CD4-positive, alpha-beta T cell (primary cell): ENCODE measurements around the gene SYTL1. TPM values are rescaled to one million over a fixed set of nuclear protein-coding genes. Genes with fewer than 3 reads are reported as not detected.
"Not testable (repeated sequence)": the region's sequence is repeated elsewhere in the genome, so short reads cannot be mapped to it uniquely, and the experiment has no call there.

Experiments used
- ATAC-seq: fragments of 200-7000 bp; cut with Tn5 transposase; one replicate; pipeline ENCODE4 v1.10.0; 2022; ENCODE audit warnings: mild to moderate bottlenecking; ENCODE audit not compliant: poor library complexity
- CTCF ChIA-PET: fragments of 350-600 bp; sonication (Branson Sonifier 250); formaldehyde crosslinking; loops from one replicate; lab custom pipeline; 2021; ENCODE audit warnings: antibody characterized with exemption, inconsistent platforms; lab: Charles Lee
- POLR2A ChIA-PET: fragments of 350-600 bp; sonication (Branson Sonifier 250); formaldehyde crosslinking; loops from one replicate; lab custom pipeline; 2021; ENCODE audit warnings: antibody characterized with exemption, inconsistent platforms; lab: Charles Lee
- DNase-seq, 14 experiments: peaks; one replicate each; pipeline ENCODE4 v3.0.0-alpha.2; 2013 to 2020; ENCODE audit warnings: mixed read lengths in 2 of 14
- H3K27ac ChIP-seq, 2 donors: one replicate each; pipeline versions ENCODE4 v1.5.1 to v1.7.0; 2013; ENCODE audit warnings: low read length in 2 of 2, low read depth in 1 of 2, mild to moderate bottlenecking in 1 of 2
- H3K27me3 ChIP-seq, 2 experiments: 1 replicate in 1 of 2; 2 replicates in 1 of 2; pipeline versions ENCODE4 v1.6.1 to v1.7.0; 2013; ENCODE audit warnings: low read length in 2 of 2, control low read depth in 1 of 2, mild to moderate bottlenecking in 1 of 2, moderate library complexity in 1 of 2; ENCODE audit not compliant: insufficient read depth in 2 of 2, control insufficient read depth in 1 of 2
- H3K36me3 ChIP-seq: one replicate; pipeline ENCODE4 v1.6.1; 2013; ENCODE audit warnings: low read length, control low read depth; ENCODE audit not compliant: insufficient read depth
- H3K4me1 ChIP-seq: one replicate; pipeline ENCODE4 v1.6.1; 2013; ENCODE audit warnings: low read length, control low read depth; ENCODE audit not compliant: insufficient read depth
- H3K4me3 ChIP-seq: one replicate; pipeline ENCODE4 v1.5.1; 2013; ENCODE audit warnings: mild to moderate bottlenecking, low read length, moderate library complexity
- H3K9me3 ChIP-seq, 2 experiments: 1 replicate in 1 of 2; 2 replicates in 1 of 2; pipeline versions ENCODE4 v1.6.1 to v1.7.0; 2013; ENCODE audit warnings: low read length in 2 of 2, mild to moderate bottlenecking in 2 of 2, control low read depth in 1 of 2, moderate library complexity in 1 of 2; ENCODE audit not compliant: control insufficient read depth in 1 of 2, insufficient read depth in 1 of 2
- H3K27ac Mint-ChIP-seq: one replicate; pipeline ENCODE4 v1.8.0; 2020; ENCODE audit warnings: mixed read lengths
- H3K27me3 Mint-ChIP-seq: one replicate; pipeline ENCODE4 v1.8.0; 2021; ENCODE audit warnings: mixed read lengths
- H3K36me3 Mint-ChIP-seq: one replicate; pipeline ENCODE4 v1.8.0; 2021; ENCODE audit warnings: low read depth, mixed read lengths
- H3K4me1 Mint-ChIP-seq: one replicate; pipeline ENCODE4 v1.8.0; 2021; ENCODE audit warnings: low read depth, mixed read lengths
- H3K4me3 Mint-ChIP-seq: one replicate; pipeline ENCODE4 v1.8.0; 2020; ENCODE audit warnings: mild to moderate bottlenecking, mixed read lengths
- H3K9me3 Mint-ChIP-seq: one replicate; pipeline ENCODE4 v1.8.0; 2020; ENCODE audit warnings: mixed read lengths
- CTCF ChIP-seq: fragments of 200-600 bp; IDR thresholded peaks from one replicate; pipeline ENCODE4 v1.8.0; 2022; ENCODE audit warnings: antibody characterized with exemption, mild to moderate bottlenecking
- intact Hi-C, 2 experiments: fragments of 100-400 bp; cut with DNase I in 1 of 2; cut with micrococcal nuclease in 1 of 2; formaldehyde crosslinking; loops; one replicate each; pipeline versions ENCODE4 v1.15.1 to v1.9.0; 2023 to 2025; cut with DNase I, micrococcal nuclease
- total RNA-seq, 174 experiments: library from RNA in 2 of 174; stranded (reverse) in 2 of 174; gene quantifications; one replicate each; pipeline ENCODE4 v1.2.3 and lab custom pipeline; 2021 to 2026

SYTL1 gene
- total RNA-seq, 2 experiments from 2014 or later: 135 to 140 TPM

DNA sequence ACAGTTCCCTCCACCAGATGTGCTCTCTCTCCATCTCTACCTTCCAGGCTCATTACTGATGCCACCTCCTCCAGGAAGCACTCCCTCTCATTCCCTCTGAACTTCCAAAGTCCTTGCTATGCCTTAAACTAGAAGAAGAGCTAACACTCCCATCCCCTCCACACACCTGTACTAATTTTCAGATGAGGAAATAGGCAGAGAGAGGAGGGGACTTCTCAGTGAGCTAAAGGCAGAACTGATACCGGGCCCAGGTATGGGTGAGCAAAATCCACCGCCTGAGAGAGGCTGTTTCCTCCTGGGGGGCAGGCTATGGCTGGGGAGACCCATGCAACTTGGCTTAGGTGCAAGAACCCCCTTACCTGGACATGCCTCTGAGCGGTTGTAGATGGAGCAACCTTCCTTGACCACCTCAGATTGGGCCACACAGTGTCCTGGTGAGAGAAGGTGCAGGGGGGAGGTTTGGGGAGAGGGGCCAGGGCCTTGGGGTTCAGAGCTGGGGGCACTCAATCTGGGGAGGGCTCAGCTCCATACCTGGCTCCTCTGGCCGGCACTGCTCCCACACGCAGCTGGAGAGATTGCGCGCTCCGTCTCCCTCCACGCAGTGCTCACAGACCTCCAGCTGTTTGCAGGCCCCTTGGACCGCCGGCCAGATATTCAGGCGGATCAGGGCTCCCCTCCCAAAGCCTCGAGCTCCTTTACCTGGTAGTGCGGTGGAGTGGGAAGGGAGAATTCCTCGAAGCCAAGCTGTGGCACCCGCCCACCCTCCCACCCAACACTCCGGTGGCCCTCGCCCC, 40.3 kb downstream of the SYTL1 start:
- Histone ChIP-seq H3K4me1 (peaks cover 5% of the 10 kb centered on the region), H3K4me3 (no peak overlapping the region), H3K27ac (no peak overlapping the region), H3K9me3 (no peaks in the 10 kb centered on the region), H3K36me3 (no peaks in the 10 kb centered on the region), H3K27me3 (no peaks in the 10 kb centered on the region)
- H3K4me1 Mint-ChIP-seq: no peaks in the 10 kb centered on the region
- H3K27ac Mint-ChIP-seq: no peak overlapping the region
- no peaks in the 10 kb centered on the region for H3K9me3 Mint-ChIP-seq
- H3K4me3 Mint-ChIP-seq: no peak overlapping the region
- H3K27me3 Mint-ChIP-seq: peaks cover 10% of the 10 kb centered on the region
- ChIA-PET POLR2A (interaction anchor here (1.8 kb wide), 1 partner anchor 17 kb away, joined by 4 read pairs; no protein-coding TSS in a partner anchor), CTCF (interaction anchor here (0.7 to 1.8 kb wide), 3 partner anchors 16 to 86 kb away, joined by 3 to 6 read pairs (median 4); partner anchors contain the start of gene MAP3K6)
- TF ChIP-seq CTCF: no peak
- ATAC-seq (no peak), DNase-seq (no peak)
- H3K36me3 Mint-ChIP-seq: no peaks in the 10 kb centered on the region
- intact Hi-C loops: no loop called here

DNA sequence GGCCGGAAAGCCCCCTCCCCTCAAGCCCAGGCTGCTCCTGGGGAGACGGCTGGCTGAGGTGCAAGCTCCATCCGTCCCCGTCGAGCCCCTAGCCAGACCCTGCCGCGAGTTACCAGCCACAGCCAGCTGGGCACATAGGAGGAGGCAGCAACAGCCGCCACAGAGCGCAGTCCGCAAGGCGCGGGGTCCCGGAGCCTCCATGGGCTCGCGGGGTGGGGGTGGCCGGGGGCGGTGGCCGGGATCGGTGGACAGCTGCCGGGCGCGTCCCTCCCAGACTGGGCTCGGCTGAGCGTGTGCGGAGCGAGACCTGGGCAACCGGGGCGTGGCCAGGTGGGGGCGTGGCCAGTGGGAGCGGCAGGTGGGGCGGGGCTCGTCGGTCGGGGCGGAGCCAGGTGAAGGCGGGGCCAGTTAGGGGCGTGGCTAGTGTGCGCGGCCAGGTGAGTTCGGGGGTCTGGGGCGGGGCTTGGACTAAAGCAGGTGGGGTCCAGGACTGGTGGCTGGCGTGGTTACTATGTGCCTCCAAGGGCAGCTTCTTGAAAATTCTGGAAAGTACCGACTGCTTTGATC, 41.3 kb downstream of the SYTL1 start, which contains the start of gene CD164L2:
Gene CD164L2 (minus strand): TSS at position 295 of the 567 bp plus-strand sequence. CDS start 94 bp downstream, at position 201.
- CTCF ChIA-PET: interaction anchor here (1.6 to 1.8 kb wide), 2 partner anchors 26 to 87 kb away, joined by 4 to 6 read pairs; no protein-coding TSS in a partner anchor
- ATAC-seq: peak; percentile 90
- Histone ChIP-seq H3K27me3 (no peaks in the 10 kb centered on the region), H3K9me3 (no peaks in the 10 kb centered on the region), H3K4me1 (peaks cover 5% of the 10 kb centered on the region), H3K4me3 (no peak within 1 kb of the TSS), H3K36me3 (no peaks in the 10 kb centered on the region), H3K27ac (no peak within 1 kb of the TSS)
- Mint-ChIP-seq H3K36me3 (no peaks in the 10 kb centered on the region), H3K4me3 (no peak within 1 kb of the TSS), H3K27me3 (peaks cover 10% of the 10 kb centered on the region), H3K27ac (no peak within 1 kb of the TSS), H3K4me1 (no peaks in the 10 kb centered on the region), H3K9me3 (no peaks in the 10 kb centered on the region)
- POLR2A ChIA-PET: interaction anchor here (0.6 to 1.8 kb wide), 2 partner anchors 17 to 401 kb away, joined by 4 to 5 read pairs; no protein-coding TSS in a partner anchor
- TF ChIP-seq CTCF: no peak
- intact Hi-C loops: no loop called here
- peak in 11 of 14 experiments; percentile 42 to 70 (median 48) for DNase-seq

GRCh38 chr1:27383661-27384060, 41.8 kb downstream of the SYTL1 start:
- ATAC-seq (no peak), DNase-seq (no peak)
- Mint-ChIP-seq H3K27ac (no peak overlapping the region), H3K36me3 (no peaks in the 10 kb centered on the region), H3K27me3 (peaks cover 12% of the 10 kb centered on the region), H3K9me3 (no peaks in the 10 kb centered on the region), H3K4me3 (no peak overlapping the region), H3K4me1 (peaks cover 3% of the 10 kb centered on the region)
- Histone ChIP-seq H3K27ac (no peak overlapping the region), H3K36me3 (no peaks in the 10 kb centered on the region), H3K9me3 (no peaks in the 10 kb centered on the region), H3K4me1 (peaks cover 10% of the 10 kb centered on the region), H3K4me3 (no peak overlapping the region), H3K27me3 (no peaks in the 10 kb centered on the region)
- intact Hi-C loops: no loop called here
- CTCF ChIA-PET: interaction anchor here (1.8 to 2.0 kb wide), 2 partner anchors 26 to 51 kb away, joined by 4 to 6 read pairs; no protein-coding TSS in a partner anchor
- POLR2A ChIA-PET: no interaction called here
- TF ChIP-seq CTCF: no peak

GRCh38 chr1:27384797-27385196, 43.0 kb downstream of the SYTL1 start:
- H3K27ac ChIP-seq, H3K4me3 Mint-ChIP-seq, H3K36me3 ChIP-seq, H3K4me1 Mint-ChIP-seq, H3K27ac Mint-ChIP-seq, H3K27me3 ChIP-seq, H3K4me3 ChIP-seq, DNase-seq, ATAC-seq, H3K9me3 ChIP-seq, H3K36me3 Mint-ChIP-seq, intact Hi-C loops, H3K9me3 Mint-ChIP-seq: not testable (repeated sequence)
- POLR2A ChIA-PET: interaction anchor here (0.7 kb wide), 1 partner anchor 19 kb away, joined by 3 read pairs; no protein-coding TSS in a partner anchor
- peaks cover 13% of the 10 kb centered on the region for H3K27me3 Mint-ChIP-seq
- CTCF ChIA-PET: interaction anchor here (1.0 to 2.0 kb wide), 2 partner anchors 27 to 52 kb away, joined by 3 to 4 read pairs; no protein-coding TSS in a partner anchor
- peaks cover 12% of the 10 kb centered on the region for H3K4me1 ChIP-seq
